Stimulated activated naive B cell treated with anti-CD40 and anti-IgM and Interleukin-4, amounts not matched to agents 10 μg/mL and 1 μg/mL and 100 μg/mL, for 72 hours (primary cell): Measurements from ENCODE around the gene CYP4F2.
"Not testable (repeated sequence)": the region's sequence is repeated elsewhere in the genome, so short reads cannot be mapped to it uniquely, and the experiment has no call there.

Experiments used
- ATAC-seq, 2 donors: fragments of 150-1000 bp; cut with Tn5 transposase; replicated peaks; 2 replicates each; pipeline ENCODE4 v1.10.0; 2021; ENCODE audit warnings: moderate library complexity in 1 of 2
- DNase-seq: peaks from one replicate; pipeline ENCODE4 v3.0.0; 2021
- H3K27ac Mint-ChIP-seq: one replicate; pipeline ENCODE4 v1.8.0; 2022; ENCODE audit warnings: mild to moderate bottlenecking, mixed read lengths
- H3K27me3 Mint-ChIP-seq, 2 donors: one replicate each; pipeline ENCODE4 v1.8.0; 2022; ENCODE audit warnings: mixed read lengths in 2 of 2
- H3K36me3 Mint-ChIP-seq, 2 donors: one replicate each; pipeline ENCODE4 v1.8.0; 2022; ENCODE audit warnings: mixed read lengths in 2 of 2, mild to moderate bottlenecking in 1 of 2
- H3K4me1 Mint-ChIP-seq, 2 donors: one replicate each; pipeline ENCODE4 v1.8.0; 2022; ENCODE audit warnings: mixed read lengths in 2 of 2, mild to moderate bottlenecking in 1 of 2
- H3K4me3 Mint-ChIP-seq, 2 donors: one replicate each; pipeline ENCODE4 v1.8.0; 2022; ENCODE audit warnings: mild to moderate bottlenecking in 2 of 2, mixed read lengths in 2 of 2, moderate library complexity in 1 of 2
- H3K9me3 Mint-ChIP-seq, 2 donors: one replicate each; pipeline ENCODE4 v1.8.0; 2022; ENCODE audit warnings: mixed read lengths in 2 of 2, mild to moderate bottlenecking in 1 of 2

Gene CYP4F2

DNA sequence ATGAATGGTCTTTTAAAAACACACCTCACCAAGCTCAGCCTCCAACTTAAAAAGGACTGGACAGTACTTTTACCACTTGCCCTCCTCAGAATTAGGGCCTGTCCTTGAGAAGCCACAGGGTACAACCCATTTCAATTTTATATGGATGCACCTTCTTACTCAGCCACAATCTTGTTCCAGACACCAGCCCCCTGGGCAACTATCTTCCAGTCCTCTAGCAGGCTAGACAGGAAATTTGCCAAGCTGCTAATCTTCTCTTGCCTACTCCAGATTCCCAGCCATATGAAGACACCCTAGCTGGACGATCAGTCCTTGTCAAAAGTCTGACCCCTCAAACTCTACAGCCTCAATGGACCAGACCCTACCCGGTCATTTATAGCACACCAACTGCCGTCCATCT, 63.6 kb downstream of the CYP4F2 start:
- not testable (repeated sequence) for H3K9me3 Mint-ChIP-seq, ATAC-seq, DNase-seq, H3K36me3 Mint-ChIP-seq, H3K4me3 Mint-ChIP-seq, H3K27ac Mint-ChIP-seq
- H3K27me3 Mint-ChIP-seq: peaks cover 12% of the 10 kb centered on the region in 2 donors
- peaks cover 9 to 11% of the 10 kb centered on the region in 2 donors for H3K4me1 Mint-ChIP-seq

DNA sequence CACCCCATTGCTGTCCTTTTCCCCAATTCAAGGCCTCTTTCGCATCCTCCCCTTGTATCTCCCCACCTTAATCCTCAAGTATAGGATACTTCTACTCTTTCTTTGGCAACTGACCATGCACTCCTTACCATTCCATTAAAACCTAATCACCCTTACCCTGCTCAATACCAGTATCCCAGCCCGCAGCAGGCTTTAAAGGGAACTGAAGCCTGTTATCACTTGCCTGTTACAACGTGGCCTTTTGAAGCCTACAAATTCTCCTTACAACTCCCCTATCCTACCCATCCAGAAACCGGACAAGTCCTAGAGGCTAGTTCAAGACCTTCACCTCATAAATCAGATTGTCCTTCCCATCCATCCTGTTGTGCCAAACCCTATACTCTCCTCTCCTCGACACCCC, 66.2 kb downstream of the CYP4F2 start:
- ATAC-seq: no peak
- DNase-seq: no peak
- H3K9me3 Mint-ChIP-seq: no peaks in the 10 kb centered on the region
- peaks cover 18% of the 10 kb centered on the region in 2 donors for H3K27me3 Mint-ChIP-seq
- no peak overlapping the region for H3K4me3 Mint-ChIP-seq
- H3K4me1 Mint-ChIP-seq: peaks cover 6 to 8% of the 10 kb centered on the region in 2 donors
- H3K36me3 Mint-ChIP-seq: no peaks in the 10 kb centered on the region
- H3K27ac Mint-ChIP-seq: no peak overlapping the region

DNA sequence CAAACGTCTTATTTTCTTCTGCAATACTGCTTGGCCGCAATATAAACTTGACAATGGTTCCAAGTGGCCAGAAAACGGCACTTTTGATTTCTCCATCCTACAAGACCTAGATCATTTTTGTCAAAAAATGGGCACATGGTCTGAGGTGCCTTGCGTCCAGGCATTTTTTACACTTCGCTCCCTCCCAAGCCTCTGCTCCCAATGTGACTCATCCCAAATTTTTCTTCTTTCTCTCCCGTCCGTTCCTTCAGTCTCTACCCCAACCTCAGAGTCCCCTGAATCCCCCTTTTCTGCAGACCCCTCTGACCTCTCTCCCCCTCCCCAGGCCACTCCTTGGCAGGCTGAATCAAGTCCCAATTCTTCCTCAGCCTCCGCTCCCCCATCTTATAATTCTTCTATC, 68.1 kb downstream of the CYP4F2 start:
- Mint-ChIP-seq H3K4me1 (peaks cover 0 to 2% of the 10 kb centered on the region in 2 donors), H3K27me3 (peaks cover 18% of the 10 kb centered on the region in 2 donors), H3K36me3 (no peaks in the 10 kb centered on the region), H3K4me3 (no peak overlapping the region), H3K9me3 (no peaks in the 10 kb centered on the region), H3K27ac (no peak overlapping the region)
- ATAC-seq (no peak), DNase-seq (no peak)

DNA sequence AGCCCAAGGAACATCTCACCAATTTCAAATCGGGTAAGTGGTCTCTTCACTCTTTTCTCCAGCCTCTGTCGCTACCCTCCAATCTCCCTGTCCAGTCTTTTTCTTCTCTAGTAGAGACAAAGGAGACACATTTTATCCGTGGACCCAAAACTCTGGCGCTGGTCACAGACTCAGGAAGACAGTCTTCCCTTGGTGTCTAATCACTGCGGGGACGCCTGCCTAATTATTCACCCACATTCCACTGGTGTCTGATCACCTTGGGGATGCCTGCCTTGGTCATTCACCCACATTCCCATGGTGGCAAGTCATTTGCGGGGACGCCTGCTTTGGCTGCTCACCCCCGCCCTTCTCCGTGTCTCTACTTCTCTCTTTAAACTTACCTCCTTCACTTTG, 68.6 kb downstream of the CYP4F2 start:
- H3K4me1 Mint-ChIP-seq: peaks cover 0 to 2% of the 10 kb centered on the region in 2 donors
- no peaks in the 10 kb centered on the region for H3K9me3 Mint-ChIP-seq
- H3K27ac Mint-ChIP-seq: no peak overlapping the region
- no peaks in the 10 kb centered on the region for H3K36me3 Mint-ChIP-seq
- DNase-seq (no peak), ATAC-seq (no peak)
- H3K27me3 Mint-ChIP-seq: peaks cover 18% of the 10 kb centered on the region in 2 donors
- no peak overlapping the region for H3K4me3 Mint-ChIP-seq

DNA sequence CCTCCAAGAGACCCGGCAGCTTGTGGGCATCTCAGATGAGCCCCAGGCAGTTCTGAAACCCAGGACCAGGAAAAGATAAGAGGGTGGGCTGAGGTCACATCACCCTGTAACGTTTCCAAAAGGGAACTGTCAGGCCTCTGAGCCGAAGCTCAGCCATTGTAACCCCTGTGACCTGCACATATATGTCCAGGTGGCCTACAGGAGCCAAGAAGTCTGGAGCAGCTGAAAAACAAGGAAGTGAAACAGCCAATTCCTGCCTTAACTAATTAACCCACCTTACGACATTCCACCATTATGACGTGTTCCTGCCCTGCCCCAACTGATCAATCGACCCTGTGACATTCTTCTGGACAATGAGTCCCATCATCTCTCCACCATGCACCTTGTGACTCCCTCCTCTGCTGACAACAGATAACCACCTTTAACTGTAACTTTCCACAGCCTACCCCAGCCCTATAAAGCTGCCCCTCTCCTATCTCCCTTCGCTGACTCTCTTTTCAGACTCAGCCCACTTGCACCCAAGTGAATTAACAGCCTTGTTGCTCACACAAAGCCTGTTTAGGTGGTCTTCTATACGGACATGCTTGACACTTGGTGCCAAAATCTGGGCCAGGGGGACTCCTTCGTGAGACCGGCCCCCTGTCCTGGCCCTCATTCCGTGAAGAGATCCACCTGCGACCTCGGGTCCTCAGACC, 69.1 kb downstream of the CYP4F2 start:
- not testable (repeated sequence) for H3K4me1 Mint-ChIP-seq, ATAC-seq, H3K36me3 Mint-ChIP-seq, DNase-seq, H3K9me3 Mint-ChIP-seq, H3K27ac Mint-ChIP-seq, H3K4me3 Mint-ChIP-seq
- peaks cover 18% of the 10 kb centered on the region in 2 donors for H3K27me3 Mint-ChIP-seq

DNA sequence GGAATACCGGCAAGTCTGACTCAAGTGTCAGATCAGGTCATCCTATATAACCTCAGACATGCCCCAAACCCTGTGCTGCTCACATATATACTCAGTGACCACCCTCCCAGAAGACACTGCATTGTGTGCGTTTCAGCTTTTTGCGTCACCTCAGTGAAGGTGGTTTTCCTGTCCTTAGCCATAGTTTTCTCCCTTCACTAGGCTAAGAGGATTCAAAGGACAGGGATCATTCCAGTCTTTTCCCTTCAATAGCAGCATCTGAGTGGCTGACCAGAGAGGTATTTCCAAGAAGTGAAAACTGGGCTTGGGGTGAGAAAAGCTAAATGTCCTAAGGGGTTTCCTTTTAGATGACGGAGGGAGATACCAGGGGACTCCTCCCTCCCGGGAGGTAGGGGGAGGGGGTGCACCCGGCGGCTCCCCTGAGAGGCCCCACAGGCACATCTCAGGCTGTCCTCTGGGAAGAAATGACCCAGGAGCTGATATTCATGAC, 69.7 kb downstream of the CYP4F2 start:
- Mint-ChIP-seq H3K4me3 (no peak overlapping the region), H3K36me3 (no peaks in the 10 kb centered on the region), H3K27me3 (peaks cover 18% of the 10 kb centered on the region in 2 donors), H3K9me3 (no peaks in the 10 kb centered on the region), H3K4me1 (peaks cover 0 to 2% of the 10 kb centered on the region in 2 donors), H3K27ac (no peak overlapping the region)
- no peak for ATAC-seq
- DNase-seq: no peak
